NCI-H345 (cell line): ENCODE measurements around the gene F7.

ENCODE experiments used
- DNase-seq: peaks from one replicate; lab custom pipeline; 2025; lab: John Stamatoyannopoulos, UW

F7 gene

DNA sequence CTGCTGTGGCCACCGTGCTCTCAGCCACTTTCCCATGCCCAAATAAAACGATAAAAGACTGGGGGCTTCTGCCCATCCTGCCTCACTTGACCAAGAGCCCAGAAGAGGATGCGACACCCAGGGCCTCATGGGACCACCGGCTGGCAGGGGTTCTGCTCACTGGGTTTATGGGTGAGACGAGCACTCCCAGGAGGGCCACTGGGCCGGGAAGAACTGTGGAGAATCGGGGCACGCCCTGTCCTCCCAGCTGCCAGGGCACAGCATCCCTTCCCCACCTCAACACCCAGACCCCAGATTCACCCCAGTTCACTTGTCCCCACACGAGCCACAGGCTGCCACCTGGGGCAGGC, 12.3 kb downstream of the F7 start:
- no peak for DNase-seq

DNA sequence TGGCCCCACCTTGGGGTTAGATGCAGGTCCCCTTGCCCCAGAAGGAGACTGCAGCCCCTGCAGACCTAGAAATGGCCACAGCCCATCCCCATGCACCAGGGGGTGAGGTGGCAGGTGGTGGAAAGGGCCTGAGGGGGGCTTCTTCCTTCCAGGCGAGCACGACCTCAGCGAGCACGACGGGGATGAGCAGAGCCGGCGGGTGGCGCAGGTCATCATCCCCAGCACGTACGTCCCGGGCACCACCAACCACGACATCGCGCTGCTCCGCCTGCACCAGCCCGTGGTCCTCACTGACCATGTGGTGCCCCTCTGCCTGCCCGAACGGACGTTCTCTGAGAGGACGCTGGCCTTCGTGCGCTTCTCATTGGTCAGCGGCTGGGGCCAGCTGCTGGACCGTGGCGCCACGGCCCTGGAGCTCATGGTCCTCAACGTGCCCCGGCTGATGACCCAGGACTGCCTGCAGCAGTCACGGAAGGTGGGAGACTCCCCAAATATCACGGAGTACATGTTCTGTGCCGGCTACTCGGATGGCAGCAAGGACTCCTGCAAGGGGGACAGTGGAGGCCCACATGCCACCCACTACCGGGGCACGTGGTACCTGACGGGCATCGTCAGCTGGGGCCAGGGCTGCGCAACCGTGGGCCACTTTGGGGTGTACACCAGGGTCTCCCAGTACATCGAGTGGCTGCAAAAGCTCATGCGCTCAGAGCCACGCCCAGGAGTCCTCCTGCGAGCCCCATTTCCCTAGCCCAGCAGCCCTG, 12.8 kb downstream of the F7 start:
- no peak for DNase-seq

DNA sequence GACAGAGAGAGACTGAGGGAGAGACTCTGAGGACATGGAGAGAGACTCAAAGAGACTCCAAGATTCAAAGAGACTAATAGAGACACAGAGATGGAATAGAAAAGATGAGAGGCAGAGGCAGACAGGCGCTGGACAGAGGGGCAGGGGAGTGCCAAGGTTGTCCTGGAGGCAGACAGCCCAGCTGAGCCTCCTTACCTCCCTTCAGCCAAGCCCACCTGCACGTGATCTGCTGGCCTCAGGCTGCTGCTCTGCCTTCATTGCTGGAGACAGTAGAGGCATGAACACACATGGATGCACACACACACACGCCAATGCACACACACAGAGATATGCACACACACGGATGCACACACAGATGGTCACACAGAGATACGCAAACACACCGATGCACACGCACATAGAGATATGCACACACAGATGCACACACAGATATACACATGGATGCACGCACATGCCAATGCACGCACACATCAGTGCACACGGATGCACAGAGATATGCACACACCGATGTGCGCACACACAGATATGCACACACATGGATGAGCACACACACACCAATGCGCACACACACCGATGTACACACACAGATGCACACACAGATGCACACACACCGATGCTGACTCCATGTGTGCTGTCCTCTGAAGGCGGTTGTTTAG, 13.7 kb downstream of the F7 start:
- no peak for DNase-seq

DNA sequence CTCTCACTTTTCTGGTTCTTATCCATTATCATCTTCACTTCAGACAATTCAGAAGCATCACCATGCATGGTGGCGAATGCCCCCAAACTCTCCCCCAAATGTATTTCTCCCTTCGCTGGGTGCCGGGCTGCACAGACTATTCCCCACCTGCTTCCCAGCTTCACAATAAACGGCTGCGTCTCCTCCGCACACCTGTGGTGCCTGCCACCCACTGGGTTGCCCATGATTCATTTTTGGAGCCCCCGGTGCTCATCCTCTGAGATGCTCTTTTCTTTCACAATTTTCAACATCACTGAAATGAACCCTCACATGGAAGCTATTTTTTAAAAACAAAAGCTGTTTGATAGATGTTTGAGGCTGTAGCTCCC, 14.2 kb downstream of the F7 start:
- DNase-seq: no peak

DNA sequence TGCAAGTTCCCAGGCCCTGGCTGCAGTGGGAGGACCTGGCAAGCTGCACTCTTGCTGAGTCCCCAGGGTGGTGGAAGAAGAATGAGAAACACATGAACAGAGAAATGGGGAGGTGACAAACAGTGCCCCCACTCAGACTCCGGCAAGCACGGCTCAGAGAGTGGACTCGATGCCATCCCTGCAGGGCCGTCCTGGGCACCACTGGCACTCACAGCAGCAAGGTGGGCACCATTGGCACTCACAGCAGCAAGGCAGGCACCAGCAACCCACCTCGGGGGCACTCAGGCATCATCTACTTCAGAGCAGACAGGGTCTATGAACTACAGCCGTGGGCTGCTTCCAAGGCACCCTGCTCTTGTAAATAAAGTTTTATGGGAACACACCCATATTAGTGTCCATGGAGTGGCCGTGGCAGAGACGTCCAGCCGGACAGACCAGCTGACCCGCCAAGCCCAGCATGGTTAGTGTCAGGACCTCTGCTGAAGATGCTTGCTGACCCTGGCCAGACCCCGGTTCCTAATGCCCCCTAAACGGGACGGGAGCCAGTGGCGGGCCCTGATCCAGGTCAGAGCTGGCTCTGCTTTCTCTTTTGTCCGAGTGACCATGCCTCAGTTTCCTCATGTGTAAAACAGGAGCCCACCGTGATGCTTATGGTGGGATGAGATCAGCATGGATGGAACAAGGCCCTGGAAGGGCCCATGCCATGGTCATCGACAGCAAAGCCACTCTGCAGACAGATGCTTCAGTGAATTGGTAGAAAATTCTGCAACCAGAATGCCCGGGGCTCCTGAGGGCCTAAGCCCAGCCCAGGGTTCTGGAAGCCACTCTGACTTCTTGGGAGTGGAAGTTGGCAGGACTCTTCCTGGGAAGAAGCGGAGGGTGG, 14.9 kb downstream of the F7 start:
- DNase-seq: no peak

DNA sequence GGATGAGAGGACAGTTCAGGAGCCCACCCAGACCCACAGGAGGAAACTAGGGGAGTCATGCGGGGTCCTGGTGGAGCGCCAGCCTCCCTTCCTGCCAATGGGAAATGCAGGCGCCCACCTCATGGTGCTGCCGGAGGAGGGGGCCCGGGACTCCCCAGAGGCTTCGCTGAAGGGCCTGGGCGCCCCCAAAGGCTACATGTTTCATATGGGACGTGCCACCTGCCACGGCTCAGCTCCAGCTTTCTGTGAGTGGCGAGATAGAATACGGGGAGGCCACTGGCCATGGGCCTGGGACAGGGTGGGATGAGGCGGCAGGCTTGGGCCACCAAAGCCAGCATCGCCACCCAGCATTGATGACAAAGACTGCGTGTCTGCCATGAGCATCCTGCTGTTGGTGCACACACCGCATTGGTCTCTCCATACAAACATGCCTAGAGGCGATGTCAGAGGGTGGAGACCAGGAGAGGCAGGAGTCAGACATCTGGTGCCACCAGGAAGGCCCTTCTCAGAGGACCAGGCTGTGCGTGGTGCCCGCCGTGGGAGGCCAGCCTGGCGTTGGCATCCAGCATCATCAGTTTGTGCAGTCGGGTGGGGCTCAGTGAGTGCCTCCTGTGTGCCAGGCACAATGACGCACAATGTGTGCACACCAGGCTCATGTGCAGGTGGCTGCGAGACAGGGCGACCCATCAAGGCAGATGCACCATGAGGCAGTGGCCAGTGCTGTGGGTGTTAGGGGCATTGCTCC, 15.8 kb downstream of the F7 start:
- DNase-seq: no peak

DNA sequence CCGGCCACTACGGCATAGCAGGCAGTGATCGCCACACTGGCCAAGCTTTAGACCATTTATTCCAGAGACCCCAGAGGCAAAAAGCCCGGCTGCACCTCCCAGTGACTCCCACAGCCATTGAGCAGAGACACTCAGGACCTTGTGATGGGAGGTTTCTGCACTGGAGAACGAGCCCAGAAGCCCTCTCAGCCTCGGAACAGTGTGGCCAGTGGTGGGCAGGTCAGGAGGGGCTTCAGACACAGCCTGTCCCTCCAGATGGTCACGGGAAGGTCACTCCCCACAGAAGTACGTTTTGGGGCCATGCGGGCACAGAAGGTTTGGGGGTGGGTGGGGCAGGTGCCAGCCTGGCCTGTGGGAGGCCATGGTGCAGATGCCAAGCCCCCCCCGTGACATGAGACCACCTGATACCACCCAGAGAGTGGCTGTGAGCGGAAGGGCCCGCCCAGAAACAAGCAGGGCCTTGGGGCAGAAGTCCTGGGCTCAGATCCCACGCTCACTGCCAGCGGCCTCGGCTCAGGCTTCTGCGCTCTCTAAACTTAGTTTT, 16.4 kb downstream of the F7 start:
- no peak for DNase-seq

DNA sequence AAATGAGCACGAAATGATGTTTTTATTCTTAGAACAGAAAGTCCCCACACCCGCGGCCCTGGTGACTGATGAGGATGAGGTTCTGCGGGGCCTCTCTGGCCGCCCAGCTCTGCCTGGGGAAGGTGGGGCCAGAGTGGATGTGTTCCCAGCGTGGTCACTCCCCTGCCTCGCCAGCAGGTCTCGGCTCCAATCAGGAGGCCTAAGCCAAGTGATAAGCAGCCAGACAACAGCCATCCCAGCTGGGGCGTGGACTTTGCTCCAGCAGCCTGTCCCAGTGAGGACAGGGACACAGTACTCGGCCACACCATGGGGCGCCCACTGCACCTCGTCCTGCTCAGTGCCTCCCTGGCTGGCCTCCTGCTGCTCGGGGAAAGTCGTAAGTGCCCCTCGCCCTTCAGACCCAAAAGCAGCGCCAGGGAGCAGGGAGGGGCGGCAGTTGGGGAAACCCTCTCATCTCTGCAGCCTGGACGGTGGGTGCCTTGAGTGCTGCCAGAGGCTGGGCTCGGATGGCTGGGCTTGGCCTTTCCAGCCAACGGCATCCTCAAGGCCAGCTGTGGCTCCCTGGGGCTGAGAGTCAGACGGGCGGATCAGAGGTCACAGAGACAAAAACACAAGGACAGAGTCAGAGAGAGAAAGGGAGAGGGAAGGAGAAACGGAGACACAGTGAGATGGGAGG, 17.1 kb downstream of the F7 start, which contains the start of gene F10:
TSS of gene F10 (plus strand) at position 250 of the 676 bp plus-strand sequence. CDS start at position 307, 57 bp downstream.
- DNase-seq: no peak

DNA sequence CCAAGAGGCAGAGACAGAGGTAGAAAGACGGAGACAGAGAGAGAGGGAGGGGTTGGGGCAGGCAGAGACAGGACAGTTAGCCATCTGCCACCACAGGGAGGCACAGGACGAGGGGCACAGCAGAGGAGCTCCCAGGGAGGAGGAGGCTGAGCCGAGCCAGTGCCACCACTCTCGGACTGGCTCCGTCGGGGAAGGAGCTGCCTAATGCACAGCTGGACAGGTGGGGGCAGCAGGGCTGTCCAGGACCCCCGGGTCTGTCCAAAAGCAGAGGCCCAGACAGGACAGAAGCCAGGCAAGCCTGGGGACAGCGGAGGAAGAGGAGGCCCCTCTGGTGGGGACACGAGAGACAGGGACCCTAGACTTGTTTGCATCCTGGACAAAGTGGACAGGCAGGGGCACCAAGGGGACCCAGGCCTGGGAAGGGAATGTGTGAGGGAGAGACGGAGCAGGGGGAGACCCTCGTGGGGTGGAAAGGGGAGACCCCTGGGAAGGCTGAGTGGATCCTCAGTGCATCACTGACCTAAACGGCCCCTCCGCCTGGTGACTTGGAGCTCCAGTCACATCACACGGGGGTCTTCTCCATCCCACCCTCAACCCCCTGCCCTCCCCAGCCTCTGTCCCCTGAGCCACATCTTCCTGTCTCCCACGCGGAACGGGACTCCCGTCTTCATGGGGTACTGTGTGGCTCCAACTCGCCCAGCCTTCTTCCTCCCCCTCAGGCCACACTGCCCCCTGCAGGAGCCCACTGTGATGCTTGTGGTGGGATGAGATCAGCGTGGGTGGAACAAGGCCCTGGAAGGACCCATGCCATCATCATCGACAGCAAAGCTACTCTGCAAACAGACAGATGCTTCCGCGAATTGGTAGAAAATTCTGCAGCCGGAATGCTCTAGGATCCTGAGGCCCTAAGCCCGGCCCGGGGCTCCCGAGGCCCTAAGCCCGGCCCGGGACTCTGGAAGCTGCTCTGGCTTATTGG, 17.9 kb downstream of the F7 start:
- DNase-seq: no peak

DNA sequence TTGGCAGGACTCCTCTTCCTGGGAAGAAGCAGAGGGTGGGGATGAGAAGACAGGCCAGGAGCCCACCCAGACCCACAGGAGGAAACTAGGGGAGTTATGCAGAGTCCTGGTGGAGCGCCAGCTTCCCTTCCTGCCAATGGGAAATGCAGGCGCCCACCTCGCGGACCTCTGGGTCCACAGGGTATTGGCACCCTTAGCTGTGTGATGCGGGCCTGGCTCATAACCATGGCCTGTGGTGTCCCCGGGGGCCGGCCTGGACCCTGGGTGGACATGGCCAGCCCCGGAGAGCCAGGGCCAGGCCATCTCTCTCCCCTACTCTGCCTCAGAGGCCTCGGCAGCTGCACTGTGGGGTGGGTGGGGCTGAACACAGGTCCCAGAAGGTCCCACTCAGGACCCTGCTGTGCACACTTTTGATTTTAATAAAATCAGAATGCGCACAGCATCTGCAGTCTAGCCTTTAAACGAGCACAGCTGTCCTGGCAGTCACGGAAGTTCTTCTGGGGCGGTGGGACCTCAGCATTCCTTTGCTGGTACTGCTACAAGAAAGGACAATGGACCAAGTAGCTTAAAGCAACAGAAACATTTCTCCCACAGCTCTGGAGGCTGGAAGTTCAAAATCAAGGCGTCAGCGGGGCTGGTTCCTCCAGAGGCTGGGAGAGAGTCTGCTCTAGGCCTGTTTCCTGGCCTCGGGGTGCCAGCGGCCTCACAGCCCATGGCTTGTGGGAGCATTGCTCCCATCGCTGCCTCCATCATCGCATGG, 18.8 kb downstream of the F7 start:
- no peak for DNase-seq

DNA sequence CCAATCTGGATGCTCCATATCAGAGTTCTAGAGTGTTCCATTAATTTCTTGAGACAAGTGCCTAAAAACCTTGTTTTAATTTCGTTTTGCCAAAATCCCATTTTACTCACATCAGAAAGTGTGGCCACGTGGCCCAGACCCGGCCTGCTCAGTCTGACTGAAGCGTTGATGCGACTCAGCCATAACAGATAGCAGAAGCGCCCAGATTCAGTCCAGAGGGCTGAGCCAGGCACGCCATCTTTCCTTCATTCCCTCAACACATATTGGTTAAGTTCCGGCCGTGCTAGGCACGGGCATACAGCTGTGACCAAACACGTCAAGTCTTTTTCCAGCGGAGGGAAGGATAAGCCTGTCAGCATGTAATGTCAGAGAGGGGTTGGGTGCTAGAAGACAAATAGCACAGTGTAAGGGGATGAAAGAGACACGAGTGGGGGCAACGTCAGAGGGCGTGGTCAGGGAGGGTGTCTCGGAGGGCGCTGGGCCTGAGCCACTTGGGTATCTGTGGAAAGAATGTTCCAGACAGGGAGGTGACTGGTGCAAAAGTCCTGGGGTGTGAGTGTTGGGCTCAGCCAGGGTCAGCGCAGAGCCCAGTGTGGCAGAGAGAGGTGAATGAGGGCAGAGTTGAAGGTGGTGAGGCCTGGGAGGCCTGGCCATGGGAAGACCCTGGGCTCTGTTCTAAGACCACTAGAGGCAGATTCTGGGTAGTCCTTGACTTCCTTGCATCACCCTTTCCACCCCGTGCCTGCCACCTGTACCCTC, 20.1 kb downstream of the F7 start:
- no peak for DNase-seq

DNA sequence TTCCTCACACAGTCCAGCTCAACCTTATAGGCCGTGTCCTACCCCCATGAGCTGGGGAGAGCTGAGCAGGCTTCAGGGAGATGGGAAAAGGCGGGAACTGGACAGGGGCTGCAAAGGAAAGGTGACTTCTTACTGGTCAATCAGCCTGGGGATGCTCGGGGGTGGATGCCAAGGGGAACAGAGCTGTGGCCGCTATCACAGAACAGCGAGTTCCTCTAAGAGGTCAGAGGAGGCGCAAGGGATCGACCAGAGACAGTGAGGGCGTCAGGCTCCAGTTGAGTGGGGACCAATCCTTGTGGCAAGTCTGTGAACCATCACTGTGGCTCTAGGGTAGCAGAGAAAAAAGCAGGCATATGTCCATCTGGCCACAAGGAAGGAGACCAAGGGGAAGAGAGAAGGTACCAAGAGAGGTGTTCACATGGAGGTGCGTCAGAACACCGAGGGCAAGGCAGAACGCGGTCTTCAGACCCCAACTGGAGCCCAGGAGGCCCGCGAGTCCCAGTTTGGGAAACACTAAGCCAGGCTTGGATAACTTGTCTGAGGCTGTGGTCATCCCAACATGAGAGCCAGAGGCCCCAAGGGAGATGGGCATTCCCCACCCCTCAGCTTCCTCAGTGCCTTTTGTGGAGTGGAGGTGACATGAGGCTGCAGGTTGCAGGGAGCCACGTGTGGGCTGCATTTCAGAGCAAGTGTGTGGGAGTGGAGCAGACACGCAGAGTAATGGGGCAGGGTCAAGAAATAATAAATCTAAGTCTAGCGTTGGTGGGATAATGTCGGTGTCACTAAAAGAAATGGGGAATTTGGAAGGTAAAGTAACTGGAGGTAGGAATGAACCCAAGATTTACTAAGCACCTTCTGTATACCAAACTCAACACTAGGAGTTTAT, 20.9 kb downstream of the F7 start:
- DNase-seq: no peak

DNA sequence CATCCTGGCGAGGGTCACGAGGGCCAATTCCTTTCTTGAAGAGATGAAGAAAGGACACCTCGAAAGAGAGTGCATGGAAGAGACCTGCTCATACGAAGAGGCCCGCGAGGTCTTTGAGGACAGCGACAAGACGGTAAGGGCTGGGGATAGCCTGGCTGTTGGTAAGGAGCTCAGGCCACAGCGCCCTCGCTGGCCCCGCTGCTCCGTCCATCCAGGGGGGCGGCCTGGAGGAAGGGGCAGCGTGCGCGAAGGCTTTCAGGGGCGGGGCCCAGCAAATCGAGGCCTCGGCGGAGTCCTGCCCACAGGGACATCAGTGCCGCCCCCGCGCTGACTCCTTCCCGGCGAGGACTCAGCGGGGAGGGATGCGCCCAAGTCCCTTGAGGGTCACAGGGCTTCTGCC, 23.9 kb downstream of the F7 start:
- no peak for DNase-seq

DNA sequence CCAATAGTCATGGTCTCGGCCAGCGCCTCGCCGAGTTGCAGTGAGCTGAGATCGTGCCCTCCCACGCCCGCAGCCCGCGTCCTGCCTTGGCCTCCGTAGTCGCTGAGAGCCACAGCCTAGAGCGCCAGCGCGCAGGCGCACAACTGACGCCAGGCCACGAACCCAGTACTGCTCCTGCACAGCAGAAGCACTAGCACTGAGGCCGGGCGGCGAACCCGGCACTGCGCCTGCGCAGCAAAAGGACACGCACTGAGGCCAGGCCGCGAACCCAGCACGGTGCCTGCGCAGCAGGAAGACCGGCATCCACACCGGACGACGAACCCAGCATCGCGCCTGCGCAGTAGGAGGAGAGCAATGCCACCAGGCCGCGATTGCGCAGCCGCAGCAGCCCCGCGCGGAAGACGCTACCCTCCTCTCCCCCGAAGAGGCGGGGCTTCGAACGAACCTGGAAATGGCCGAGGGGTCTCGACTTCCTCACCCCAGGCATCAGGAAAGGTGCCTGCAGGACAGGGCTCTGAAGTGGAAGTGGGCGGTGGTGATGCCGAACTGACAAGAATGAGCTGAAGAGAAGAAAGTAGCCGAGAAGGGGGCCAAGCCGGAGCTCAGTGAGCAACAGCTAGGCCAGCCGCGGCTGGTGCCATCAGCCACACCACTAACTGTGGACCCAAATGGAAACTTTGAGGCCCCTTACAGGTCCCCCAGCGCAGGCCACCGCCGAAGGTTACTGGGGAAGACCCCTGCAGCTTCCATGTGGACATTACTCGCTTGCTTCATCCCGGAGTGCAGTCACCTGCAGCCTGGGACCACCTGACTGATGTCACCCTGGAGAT, 24.5 kb downstream of the F7 start:
- no peak for DNase-seq

DNA sequence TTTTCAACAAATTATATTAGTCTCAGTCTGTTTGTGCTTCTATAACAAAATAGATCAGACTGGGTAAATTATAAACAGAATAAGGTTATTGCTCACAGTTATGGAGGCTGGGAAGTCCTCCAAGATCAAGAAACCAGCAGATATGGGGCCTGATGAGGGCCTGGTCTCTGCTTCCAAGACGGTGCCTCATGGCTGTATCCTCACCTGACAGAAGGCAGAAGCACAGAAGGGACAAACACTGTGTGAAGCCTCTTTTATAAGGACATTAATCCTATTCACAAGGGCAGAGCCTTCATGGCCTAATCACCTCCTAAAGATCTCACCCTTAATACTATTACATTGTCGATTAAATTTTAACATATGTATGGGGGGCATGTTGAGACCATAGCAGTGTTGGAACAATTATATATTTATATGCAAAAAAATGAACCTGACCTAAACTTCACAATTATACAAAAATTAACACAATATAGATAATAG, 29.7 kb downstream of the F7 start:
- no peak for DNase-seq

DNA sequence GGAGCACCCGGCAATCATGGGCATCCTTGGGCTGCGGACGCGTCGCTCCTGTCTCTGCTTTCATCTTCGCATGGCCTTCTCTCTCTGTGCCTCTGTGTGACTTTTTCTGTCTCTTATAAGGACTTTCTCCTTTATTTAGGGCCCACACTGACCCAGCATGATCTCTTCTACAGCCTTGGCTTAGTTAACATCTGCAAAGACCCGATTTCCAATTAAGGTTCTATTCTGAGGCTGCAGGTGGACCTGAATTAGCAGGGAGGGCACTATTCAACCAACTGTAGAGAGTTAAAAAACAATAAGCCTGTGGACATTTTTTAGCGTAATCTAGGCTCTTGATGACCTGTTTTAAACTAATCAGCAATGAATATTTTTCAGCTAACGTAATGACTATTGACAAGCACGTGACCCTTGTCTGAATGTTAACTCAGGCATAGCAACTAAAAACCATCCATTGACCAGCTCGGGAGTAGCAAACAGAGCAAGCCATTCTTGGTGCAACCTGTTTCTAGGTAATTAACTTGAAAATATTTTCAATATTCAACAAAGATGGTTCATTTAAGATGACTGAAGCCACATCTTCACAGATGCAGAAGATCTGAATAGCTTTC, 32.2 kb downstream of the F7 start:
- DNase-seq: no peak
